H9 (cell line): Measurements from ENCODE around the gene HPSE. TPM values are rescaled to one million over a fixed set of nuclear protein-coding genes. Genes with fewer than 3 reads are reported as not detected.

Experiments
- DNase-seq: peaks from one replicate; pipeline ENCODE4 v3.0.0-alpha.2; 2017
- H2AFZ ChIP-seq: one replicate; pipeline ENCODE4 v1.6.1; 2013; ENCODE audit warnings: mild to moderate bottlenecking, low read length, control low read depth, moderate library complexity
- H2AK5ac ChIP-seq: 2 replicates; pipeline ENCODE4 v1.6.1; 2013; ENCODE audit warnings: low read length, control low read depth, mixed read lengths; ENCODE audit not compliant: insufficient read length
- H2BK120ac ChIP-seq: one replicate; pipeline ENCODE4 v1.6.1; 2013; ENCODE audit warnings: low read depth, mild to moderate bottlenecking, low read length, control low read depth, inconsistent platforms; ENCODE audit not compliant: poor library complexity, severe bottlenecking
- H2BK12ac ChIP-seq: 2 replicates; pipeline ENCODE4 v1.6.1; 2013; ENCODE audit warnings: low read length, control low read depth, mixed read lengths, low read depth; ENCODE audit not compliant: insufficient read length
- H2BK15ac ChIP-seq: 2 replicates; pipeline ENCODE4 v1.6.1; 2013; ENCODE audit warnings: low read depth, low read length, control low read depth
- H2BK20ac ChIP-seq: one replicate; pipeline ENCODE4 v1.6.1; 2013; ENCODE audit warnings: low read depth, mild to moderate bottlenecking, low read length, control low read depth, inconsistent platforms; ENCODE audit not compliant: poor library complexity, severe bottlenecking
- H2BK5ac ChIP-seq: 2 replicates; pipeline ENCODE4 v1.6.1; 2013; ENCODE audit warnings: low read length, control low read depth, mixed read lengths; ENCODE audit not compliant: insufficient read length
- H3K14ac ChIP-seq: 2 replicates; pipeline ENCODE4 v1.6.1; 2013; ENCODE audit warnings: low read length, control low read depth; ENCODE audit not compliant: insufficient read depth
- H3K18ac ChIP-seq: 2 replicates; pipeline ENCODE4 v1.6.1; 2013; ENCODE audit warnings: low read depth, mild to moderate bottlenecking, mixed read lengths, low read length, control low read depth; ENCODE audit not compliant: insufficient read length
- H3K23ac ChIP-seq: 2 replicates; pipeline ENCODE4 v1.6.1; 2013; ENCODE audit warnings: low read length, control low read depth, mixed read lengths, low read depth; ENCODE audit not compliant: insufficient read length
- H3K23me2 ChIP-seq: 2 replicates; pipeline ENCODE4 v1.6.1; 2013; ENCODE audit warnings: low read depth, mild to moderate bottlenecking, mixed read lengths, low read length, control low read depth; ENCODE audit not compliant: insufficient read length, poor library complexity, severe bottlenecking
- H3K27ac ChIP-seq: 2 replicates; pipeline ENCODE4 v1.5.1; 2013; ENCODE audit warnings: low read length, control low read depth, mixed read lengths, low read depth; ENCODE audit not compliant: insufficient read length
- H3K27me3 ChIP-seq: 2 replicates; pipeline ENCODE4 v1.6.1; 2013; ENCODE audit warnings: low read length, control low read depth, inconsistent platforms; ENCODE audit not compliant: insufficient read depth
- H3K4ac ChIP-seq: 2 replicates; pipeline ENCODE4 v1.6.1; 2013; ENCODE audit warnings: low read depth, mild to moderate bottlenecking, control low read depth, inconsistent platforms, low read length, moderate library complexity
- H3K4me1 ChIP-seq: 2 replicates; pipeline ENCODE4 v1.6.1; 2013; ENCODE audit warnings: low read length, control low read depth, inconsistent platforms; ENCODE audit not compliant: insufficient read depth
- H3K4me2 ChIP-seq: 2 replicates; pipeline ENCODE4 v1.6.1; 2013; ENCODE audit warnings: low read length, control low read depth, mixed read lengths; ENCODE audit not compliant: insufficient read length, insufficient read depth
- H3K56ac ChIP-seq: 2 replicates; pipeline ENCODE4 v1.6.1; 2013; ENCODE audit warnings: low read depth, mild to moderate bottlenecking, mixed read lengths, low read length, control low read depth; ENCODE audit not compliant: insufficient read length
- H3K79me1 ChIP-seq: 2 replicates; pipeline ENCODE4 v1.6.1; 2013; ENCODE audit warnings: low read depth, mild to moderate bottlenecking, moderate library complexity, low read length, control low read depth, inconsistent platforms; ENCODE audit not compliant: insufficient read depth, poor library complexity, severe bottlenecking
- H3K79me2 ChIP-seq: 2 replicates; pipeline ENCODE4 v1.6.1; 2013; ENCODE audit warnings: low read length, control low read depth, inconsistent platforms; ENCODE audit not compliant: insufficient read depth
- H3K9ac ChIP-seq: 2 replicates; pipeline ENCODE4 v1.6.1; 2013; ENCODE audit warnings: low read length, control low read depth, mixed read lengths; ENCODE audit not compliant: insufficient read length; ENCODE audit errors: extremely low read depth
- H3K9me3 ChIP-seq: one replicate; pipeline ENCODE4 v1.6.1; 2013; ENCODE audit warnings: low read depth, low read length, inconsistent platforms; ENCODE audit not compliant: control insufficient read depth
- H3T11ph ChIP-seq: one replicate; pipeline ENCODE4 v1.6.1; 2013; ENCODE audit warnings: mild to moderate bottlenecking, low read length, control low read depth, inconsistent platforms
- H4K20me1 ChIP-seq: one replicate; pipeline ENCODE4 v1.6.1; 2013; ENCODE audit not compliant: control insufficient read depth, insufficient read length, insufficient read depth
- H4K5ac ChIP-seq: 2 replicates; pipeline ENCODE4 v1.6.1; 2013; ENCODE audit warnings: low read depth, mild to moderate bottlenecking, mixed read lengths, low read length, control low read depth; ENCODE audit not compliant: insufficient read length
- H4K8ac ChIP-seq: replicated peaks from 2 replicates; pipeline ENCODE4 v1.6.1; 2013; ENCODE audit warnings: low read length, control low read depth, mixed read lengths, low read depth; ENCODE audit not compliant: insufficient read length
- H4K91ac ChIP-seq: 2 replicates; pipeline ENCODE4 v1.6.1; 2013; ENCODE audit warnings: low read depth, mild to moderate bottlenecking, moderate library complexity, mixed read lengths, low read length, control low read depth; ENCODE audit not compliant: insufficient read length
- H3K27ac Mint-ChIP-seq, 3 experiments: 2 replicates in 2 of 3; 3 replicates in 1 of 3; pipeline ENCODE4 v1.8.0; 2020 to 2021; ENCODE audit warnings: mixed read lengths in 3 of 3, mild to moderate bottlenecking in 1 of 3, moderate library complexity in 1 of 3
- H3K27me3 Mint-ChIP-seq: 2 replicates; pipeline ENCODE4 v1.8.0; 2021; ENCODE audit warnings: low read depth, mild to moderate bottlenecking, moderate library complexity, mixed read lengths
- H3K36me3 Mint-ChIP-seq, 3 experiments: 2 replicates in 2 of 3; 3 replicates in 1 of 3; pipeline ENCODE4 v1.8.0; 2020 to 2021; ENCODE audit warnings: low read depth in 3 of 3, mixed read lengths in 3 of 3; ENCODE audit not compliant: insufficient read depth in 1 of 3
- H3K4me1 Mint-ChIP-seq, 2 experiments: 2 replicates each; pipeline ENCODE4 v1.8.0; 2020; ENCODE audit warnings: mixed read lengths in 2 of 2
- H3K4me3 Mint-ChIP-seq, 2 experiments: 2 replicates in 1 of 2; 3 replicates in 1 of 2; pipeline ENCODE4 v1.8.0; 2020 to 2021; ENCODE audit warnings: mild to moderate bottlenecking in 2 of 2, mixed read lengths in 2 of 2, moderate library complexity in 1 of 2
- H3K9me3 Mint-ChIP-seq, 2 experiments: 2 replicates in 1 of 2; 3 replicates in 1 of 2; pipeline ENCODE4 v1.8.0; 2020; ENCODE audit warnings: mild to moderate bottlenecking in 2 of 2, mixed read lengths in 2 of 2, moderate library complexity in 1 of 2
- WGBS: extraction: QIAGEN DNeasy Blood & Tissue Kit; methylation state at CpG from one replicate; pipeline ENCODE4 v1.1.7; 2013; ENCODE audit warnings: missing lambda C conversion rate, low lambda C conversion rate, mixed read lengths; ENCODE audit not compliant: insufficient read length; ENCODE audit errors: extremely low coverage; 5-methylcytosine and 5-hydroxymethylcytosine counted together
- long read RNA-seq: library from polyadenylated mRNA; unstranded; transcript quantifications from one replicate; pipeline ENCODE4 v2.0.0, GENCODE V29; 2020
- total RNA-seq: library from RNA; stranded (reverse); gene quantifications from 2 replicates; pipeline ENCODE4 v1.2.1, GENCODE V29; 2021
- TF ChIP-seq, protein P1 (sequence below): fragments of 200-600 bp; sonication (generic); conservative IDR thresholded peaks from 3 replicates; pipeline ENCODE4 v1.8.0; 2021; ENCODE audit warnings: antibody characterized with exemption, mild to moderate bottlenecking

HPSE gene
- total RNA-seq = 1.5 and 2.0 TPM in 2 replicates
- long read RNA-seq, full-length matches to known transcripts = 6 of 8 reads
- long read RNA-seq, partial matches to known transcripts = 2 of 8 reads
- long read RNA-seq, other reads (novel, unspliced or antisense) = 0 of 8 reads

- no peaks in the 10 kb centered on the region; a peak in 1 of 7 replicates for H3K36me3 Mint-ChIP-seq
- DNase-seq = peak; percentile 93
- no peak within 1 kb of the TSS for H2BK20ac ChIP-seq
- H3K27ac ChIP-seq = no peak within 1 kb of the TSS
- no peaks in the 10 kb centered on the region for H3K9me3 ChIP-seq
- H3K23me2 ChIP-seq = peaks cover 4% of the 10 kb centered on the region
- no peak within 1 kb of the TSS for H2AFZ ChIP-seq
- H3K4me3 Mint-ChIP-seq = peak within 1 kb of the TSS; percentile 73 to 92
- no peak within 1 kb of the TSS for H4K5ac ChIP-seq
- H2AK5ac ChIP-seq = no peak within 1 kb of the TSS
- no peak within 1 kb of the TSS for H3K18ac ChIP-seq
- H3K4me2 ChIP-seq = peak within 1 kb of the TSS; percentile 63
- no peak within 1 kb of the TSS for H3K56ac ChIP-seq
- no peaks in the 10 kb centered on the region for H3K4me1 ChIP-seq
- H3K14ac ChIP-seq = no peak within 1 kb of the TSS; the same call in 1 of the 2 replicates
- H3K27ac Mint-ChIP-seq = peak within 1 kb of the TSS in 1 of 3 experiments; percentile 24; a peak in 1 of 7 replicates
- peaks cover 10% of the 10 kb centered on the region; the same call in 1 of the 2 replicates for H3K27me3 ChIP-seq
- no peak within 1 kb of the TSS for H3K23ac ChIP-seq
- H2BK5ac ChIP-seq = no peak within 1 kb of the TSS
- H4K91ac ChIP-seq = no peak within 1 kb of the TSS
- no peak within 1 kb of the TSS for H3K4ac ChIP-seq
- no peaks in the 10 kb centered on the region for H4K20me1 ChIP-seq
- WGBS = no CpG with 5 or more reads among the region's 63 CpGs
- H3K9ac ChIP-seq = no peak within 1 kb of the TSS
- no peaks in the 10 kb centered on the region for H3K79me2 ChIP-seq
- no peak within 1 kb of the TSS for H4K8ac ChIP-seq
- no peak within 1 kb of the TSS for H3T11ph ChIP-seq
- H2BK12ac ChIP-seq = no peak within 1 kb of the TSS
- H2BK120ac ChIP-seq = no peak within 1 kb of the TSS
- H3K27me3 Mint-ChIP-seq = peaks cover 72% of the 10 kb centered on the region
- no peaks in the 10 kb centered on the region for H3K9me3 Mint-ChIP-seq
- no peak within 1 kb of the TSS for H2BK15ac ChIP-seq
- TF ChIP-seq, protein P1, sequence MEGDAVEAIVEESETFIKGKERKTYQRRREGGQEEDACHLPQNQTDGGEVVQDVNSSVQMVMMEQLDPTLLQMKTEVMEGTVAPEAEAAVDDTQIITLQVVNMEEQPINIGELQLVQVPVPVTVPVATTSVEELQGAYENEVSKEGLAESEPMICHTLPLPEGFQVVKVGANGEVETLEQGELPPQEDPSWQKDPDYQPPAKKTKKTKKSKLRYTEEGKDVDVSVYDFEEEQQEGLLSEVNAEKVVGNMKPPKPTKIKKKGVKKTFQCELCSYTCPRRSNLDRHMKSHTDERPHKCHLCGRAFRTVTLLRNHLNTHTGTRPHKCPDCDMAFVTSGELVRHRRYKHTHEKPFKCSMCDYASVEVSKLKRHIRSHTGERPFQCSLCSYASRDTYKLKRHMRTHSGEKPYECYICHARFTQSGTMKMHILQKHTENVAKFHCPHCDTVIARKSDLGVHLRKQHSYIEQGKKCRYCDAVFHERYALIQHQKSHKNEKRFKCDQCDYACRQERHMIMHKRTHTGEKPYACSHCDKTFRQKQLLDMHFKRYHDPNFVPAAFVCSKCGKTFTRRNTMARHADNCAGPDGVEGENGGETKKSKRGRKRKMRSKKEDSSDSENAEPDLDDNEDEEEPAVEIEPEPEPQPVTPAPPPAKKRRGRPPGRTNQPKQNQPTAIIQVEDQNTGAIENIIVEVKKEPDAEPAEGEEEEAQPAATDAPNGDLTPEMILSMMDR = no peak
- no peaks in the 10 kb centered on the region for H3K79me1 ChIP-seq
- peaks cover 9 to 12% of the 10 kb centered on the region in 2 experiments; a peak in 3 of 4 replicates for H3K4me1 Mint-ChIP-seq
Measured at GRCh38 chr4:83334425-83335241, at the start of gene HPSE. TSS of gene HPSE (minus strand) at chr4:83334848. CDS start at chr4:83334782, 66 bp downstream.
